Fibroblast of peridontal ligament (primary cell): ENCODE measurements around the gene ARV1.
"Not testable (repeated sequence)": the region's sequence is repeated elsewhere in the genome, so short reads cannot be mapped to it uniquely, and the experiment has no call there.

Experiments used
- DNase-seq: peaks from one replicate; pipeline ENCODE4 v3.0.0-alpha.2; 2010; ENCODE audit errors: extremely low read depth

The ARV1 gene

GRCh38 chr1:230976825-230977747 is 1.8 kb upstream of the ARV1 start:
- DNase-seq, result no peak

GRCh38 chr1:230977761-230978490 is 968 bp upstream of the ARV1 start:
- peak; percentile 17 for DNase-seq

- DNase-seq, result no peak
Measured at GRCh38 chr1:230979389-230979716, 459 bp downstream of the ARV1 start.

GRCh38 chr1:230979952-230980351 is 1.1 kb downstream of the ARV1 start:
- DNase-seq, result no peak

- DNase-seq, result peak; percentile 54
Measured at GRCh38 chr1:230982696-230983095, 3.8 kb downstream of the ARV1 start.

GRCh38 chr1:230983811-230984210 is 4.9 kb downstream of the ARV1 start:
- no peak for DNase-seq

- DNase-seq, result not testable (repeated sequence)
Measured at GRCh38 chr1:230984622-230985515, 6.0 kb downstream of the ARV1 start.

- no peak for DNase-seq
Measured at GRCh38 chr1:230985711-230986110, 6.8 kb downstream of the ARV1 start.

- no peak for DNase-seq
Measured at GRCh38 chr1:230986976-230987375, 8.1 kb downstream of the ARV1 start.

- no peak for DNase-seq
Measured at GRCh38 chr1:230987448-230987847, 8.6 kb downstream of the ARV1 start.

GRCh38 chr1:230992100-230992774 is 13.3 kb downstream of the ARV1 start:
- DNase-seq, result no peak

- DNase-seq, result no peak
Measured at GRCh38 chr1:230994860-230995259, 16.0 kb downstream of the ARV1 start.

- no peak for DNase-seq
Measured at GRCh38 chr1:231000201-231000600, 21.3 kb downstream of the ARV1 start.

GRCh38 chr1:231000639-231001038 is 21.7 kb downstream of the ARV1 start:
- DNase-seq, result no peak

GRCh38 chr1:231001892-231002291 is 23.0 kb downstream of the ARV1 start:
- no peak for DNase-seq

GRCh38 chr1:231007535-231007934 is 28.6 kb downstream of the ARV1 start:
- DNase-seq, result not testable (repeated sequence)

GRCh38 chr1:231011360-231011759 is 32.5 kb downstream of the ARV1 start:
- no peak for DNase-seq

- DNase-seq, result no peak
Measured at GRCh38 chr1:231011963-231012362, 33.1 kb downstream of the ARV1 start.

- no peak for DNase-seq
Measured at GRCh38 chr1:231013391-231014015, 34.6 kb downstream of the ARV1 start.

GRCh38 chr1:231016234-231016633 is 37.3 kb downstream of the ARV1 start:
- peak; percentile 5 for DNase-seq

GRCh38 chr1:231016966-231017365 is 38.1 kb downstream of the ARV1 start:
- no peak for DNase-seq
